Measurements from ENCODE around the gene PGA5. TPM values are rescaled to one million over a fixed set of nuclear protein-coding genes. Genes with fewer than 3 reads are reported as not detected.
A peak's percentile ranks its signal among the peaks of the same experiment; 100 is the strongest.

The PGA5 gene
- total and polyA plus RNA-seq, 9 of the 15 experiments (the other 6 are each of a cell fraction or from before 2014, with no cell fraction given): not detected

DNA sequence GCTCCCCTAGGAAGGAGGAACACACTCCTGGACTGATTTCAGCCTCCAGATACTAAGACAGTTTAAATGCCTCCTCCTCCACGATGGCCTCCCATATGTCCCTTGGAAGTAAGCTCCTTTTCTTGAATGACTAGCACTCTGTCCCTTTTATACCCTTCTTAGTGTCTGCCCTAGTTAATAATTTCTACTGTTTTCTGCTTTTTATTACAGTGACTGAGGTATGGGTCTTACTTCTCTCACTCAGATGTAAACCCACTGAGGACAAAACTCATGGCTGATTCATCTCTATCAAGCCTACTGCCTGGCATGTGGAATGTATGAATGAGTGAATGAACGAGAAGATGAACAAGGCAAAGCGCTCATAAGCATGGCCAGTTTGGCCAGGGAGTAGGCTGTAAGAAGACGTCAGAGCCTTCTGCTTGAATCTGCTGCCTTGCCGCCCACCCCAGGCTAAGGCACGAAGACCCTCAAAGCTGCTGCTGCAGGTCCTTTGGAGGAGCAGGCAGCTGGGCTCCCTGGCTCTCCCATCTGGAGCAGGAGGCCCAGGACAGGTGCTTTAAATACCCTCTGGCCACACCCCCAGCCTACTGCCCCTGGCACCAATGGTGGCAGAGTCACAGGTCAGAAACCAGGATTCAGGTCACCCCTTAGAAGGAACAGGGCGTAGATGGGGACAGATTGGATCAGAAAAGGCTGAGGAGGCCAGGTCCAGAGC is 45.8 kb upstream of the PGA5 start:
- no peak overlapping the region; a peak in 1 of 4 replicates for H3K9ac ChIP-seq (ENCODE audit: insufficient read depth in 1 of 2, low read depth in 2 of 2, low read length in 2 of 2)

DNA sequence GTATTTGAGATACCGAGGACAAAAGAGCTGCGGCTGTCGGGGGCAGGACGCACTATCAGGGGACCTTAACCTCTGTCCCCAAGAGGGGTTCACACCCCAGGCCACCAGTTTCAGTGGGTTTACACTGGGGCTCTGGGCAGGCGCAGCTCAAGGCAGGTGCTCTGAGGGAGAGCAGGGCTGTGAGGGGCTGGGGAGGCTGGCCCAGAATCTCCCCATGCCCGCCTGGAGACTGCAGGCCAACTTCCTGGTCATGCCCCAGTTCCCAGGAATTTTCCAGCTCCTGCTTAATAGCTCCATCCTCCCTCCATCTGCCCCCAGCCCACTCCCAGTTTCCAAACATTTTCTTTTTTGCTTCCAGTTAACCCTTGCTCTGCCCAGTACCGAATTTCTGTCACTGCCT is 45.3 kb upstream of the PGA5 start:
- FAIRE-seq (no peak), DNase-seq (ENCODE audit: extremely low read depth in 1 of 4, low spot score in 3 of 4) (no peak), ATAC-seq (no peak)
- Histone ChIP-seq H3K79me2 (ENCODE audit: control insufficient read depth, insufficient read depth, low read length) (no peaks in the 10 kb centered on the region), H3K9me3 (replicated peaks; ENCODE audit: control insufficient read depth, insufficient read depth, low read depth, low read length) (no peaks in the 10 kb centered on the region), H3K9me1 (ENCODE audit: control insufficient read depth, insufficient read depth, low read length) (no peaks in the 10 kb centered on the region), H3K36me3 (ENCODE audit: control insufficient read depth, insufficient read depth, low read length) (no peaks in the 10 kb centered on the region), H3K4me1 (replicated peaks in 1 of 2; ENCODE audit: control insufficient read depth in 2 of 2, insufficient read depth in 2 of 2, low read length in 2 of 2) (peaks cover 0 to 4% of the 10 kb centered on the region in 2 experiments; a peak in 1 of 5 replicates), H2AFZ (ENCODE audit: low read depth, low read length) (no peak overlapping the region), H3K4me3 (no peak overlapping the region), H4K20me1 (replicated peaks; ENCODE audit: control insufficient read depth, insufficient read depth, low read length) (no peaks in the 10 kb centered on the region), H3K9ac (ENCODE audit: insufficient read depth in 1 of 2, low read depth in 2 of 2, low read length in 2 of 2) (no peak overlapping the region), H3K27me3 (ENCODE audit: control insufficient read depth in 2 of 2, insufficient read depth in 2 of 2, low read length in 2 of 2) (peaks cover 28 to 43% of the 10 kb centered on the region in 2 experiments), H3K27ac (ENCODE audit: extremely low read depth, low read depth, low read length) (no peak overlapping the region), H3K4me2 (ENCODE audit: insufficient read depth, low read length) (no peak overlapping the region)
- no TSS peak for BruUV-seq (replicated peaks)
- 2% methylated on average over 7 of the region's 7 CpGs for WGBS (ENCODE audit: insufficient coverage, low coverage, missing lambda C conversion rate)
- in situ Hi-C loops (cut with MboI) (loop anchor here (5.0 kb wide), 1 partner anchor 42 kb away; no protein-coding TSS in a partner anchor), intact Hi-C loops (cut with micrococcal nuclease) (no loop called here)
- no peak for TF ChIP-seq FOXA1 (IDR thresholded peaks at IDR 0.05; ENCODE audit: borderline replicate concordance)
- TF ChIP-seq NFE2 (IDR thresholded peaks at IDR 0.05; ENCODE audit: low read depth): no peak
- TF ChIP-seq NFIX (CRISPR knock-in tag; IDR thresholded peaks at IDR 0.05; ENCODE audit: low read depth): no peak
- no peak for TF ChIP-seq PHB2 (IDR thresholded peaks at IDR 0.05; ENCODE audit: low read depth)
- CTCF ChIA-PET (ENCODE audit: low intra/inter-chr PET ratio): no interaction called here
- POLR2A ChIA-PET: interaction anchor here (0.6 to 0.7 kb wide), 2 partner anchors 9 to 85 kb away, joined by 3 read pairs; no protein-coding TSS in a partner anchor

More for the DNA sequence above, 45.8 kb upstream of the PGA5 start:
- POLR2A ChIA-PET: interaction anchor here (0.6 to 0.7 kb wide), 2 partner anchors 8 to 85 kb away, joined by 3 read pairs; no protein-coding TSS in a partner anchor
- FAIRE-seq (no peak), ATAC-seq (no peak), DNase-seq (ENCODE audit: extremely low read depth in 1 of 4, low spot score in 3 of 4) (no peak)
- CTCF ChIA-PET (ENCODE audit: low intra/inter-chr PET ratio): no interaction called here
- no peak overlapping the region for H2AFZ ChIP-seq (ENCODE audit: low read depth, low read length)
- peaks cover 0 to 4% of the 10 kb centered on the region in 2 experiments; a peak in 1 of 5 replicates for H3K4me1 ChIP-seq (replicated peaks in 1 of 2; ENCODE audit: control insufficient read depth in 2 of 2, insufficient read depth in 2 of 2, low read length in 2 of 2)
- H3K9me3 ChIP-seq (replicated peaks; ENCODE audit: control insufficient read depth, insufficient read depth, low read depth, low read length): no peaks in the 10 kb centered on the region
- no peak overlapping the region for H3K27ac ChIP-seq (ENCODE audit: extremely low read depth, low read depth, low read length)
- no peaks in the 10 kb centered on the region for H4K20me1 ChIP-seq (replicated peaks; ENCODE audit: control insufficient read depth, insufficient read depth, low read length)
- H3K79me2 ChIP-seq (ENCODE audit: control insufficient read depth, insufficient read depth, low read length): no peaks in the 10 kb centered on the region
- no peaks in the 10 kb centered on the region for H3K36me3 ChIP-seq (ENCODE audit: control insufficient read depth, insufficient read depth, low read length)
- H3K4me3 ChIP-seq: no peak overlapping the region
- H3K4me2 ChIP-seq (ENCODE audit: insufficient read depth, low read length): no peak overlapping the region
- in situ Hi-C loops (cut with MboI): loop anchor here (5.0 kb wide), 1 partner anchor 42 kb away; no protein-coding TSS in a partner anchor
- no peaks in the 10 kb centered on the region for H3K9me1 ChIP-seq (ENCODE audit: control insufficient read depth, insufficient read depth, low read length)
- intact Hi-C loops (cut with micrococcal nuclease): no loop called here
- no peak for TF ChIP-seq RBM39 (optimal IDR thresholded peaks at IDR 0.05; ENCODE audit: low read depth, low read length)
- TF ChIP-seq CTBP1 (IDR thresholded peaks at IDR 0.05; ENCODE audit: borderline replicate concordance): no peak
- TF ChIP-seq ZNF76 (CRISPR knock-in tag; IDR thresholded peaks at IDR 0.05; ENCODE audit: borderline replicate concordance): no peak
- TF ChIP-seq RCOR1 (IDR thresholded peaks at IDR 0.05; ENCODE audit: borderline replicate concordance in 1 of 2, low read depth in 2 of 2, low read length in 2 of 2): no peak
- no peak for TF ChIP-seq SNRNP70 (optimal IDR thresholded peaks at IDR 0.05; ENCODE audit: low read depth, low read length)
- peak; percentile 65 for TF ChIP-seq ZFP36 (IDR thresholded peaks at IDR 0.05; ENCODE audit: low read depth, low read length, partially characterized antibody)
- TF ChIP-seq RBM22 (IDR thresholded peaks at IDR 0.05; ENCODE audit: low read depth, low read length, poor library complexity, severe bottlenecking): no peak
- no peak for TF ChIP-seq ZNF507 (tag; conservative IDR thresholded peaks at IDR 0.05)
- peaks cover 25 to 43% of the 10 kb centered on the region in 2 experiments for H3K27me3 ChIP-seq (ENCODE audit: control insufficient read depth in 2 of 2, insufficient read depth in 2 of 2, low read length in 2 of 2)
- BruUV-seq (replicated peaks): no TSS peak
- WGBS (ENCODE audit: insufficient coverage, low coverage, missing lambda C conversion rate): under 1% methylated on average over 7 of the region's 7 CpGs

Measured in K562 (cell line).